ENCODE results near the gene EEF1E1.

The EEF1E1 gene

GRCh38 chr6:8087870-8088754, 14.2 kb downstream of the EEF1E1 start:
- H3K4me1 ChIP-seq (ENCODE audit: control insufficient read depth, insufficient read depth, low read length), result peaks cover 21% of the 10 kb centered on the region
- no peak overlapping the region for H3K4me3 ChIP-seq (ENCODE audit: low read depth, low read length)
- TF ChIP-seq ZNF518A (tag by site-specific recombination; conservative IDR thresholded peaks at IDR 0.05; ENCODE audit: low read depth) (no peak), EGR2 (tag by site-specific recombination; IDR thresholded peaks at IDR 0.05; ENCODE audit: low read depth) (peak; percentile 21; the same call in 1 of the 2 replicates), ZNF174 (tag by site-specific recombination; IDR thresholded peaks at IDR 0.05) (no peak), SETDB1 (IDR thresholded peaks at IDR 0.05; ENCODE audit: insufficient read length, low read length) (peak; percentile 74)
- H3K36me3 ChIP-seq (ENCODE audit: control insufficient read depth in 2 of 2, insufficient read depth in 1 of 2, low read length in 2 of 2), result peaks cover 25 to 58% of the 10 kb centered on the region in 2 experiments
- CTCF ChIA-PET, result no interaction called here
- POLR2A ChIA-PET, result interaction anchor here (1.1 kb wide), 1 partner anchor 14 kb away, joined by 4 read pairs; the partner anchor contains the start of gene EEF1E1
- no peaks in the 10 kb centered on the region for H3K9me3 ChIP-seq (ENCODE audit: control insufficient read depth, insufficient read depth, low read depth, low read length)
- H3K27ac ChIP-seq (ENCODE audit: extremely low read depth, low read depth, low read length), result no peak overlapping the region

GRCh38 chr6:8086755-8087306, 15.5 kb downstream of the EEF1E1 start:
- no peak overlapping the region for H3K27ac ChIP-seq (ENCODE audit: extremely low read depth, low read depth, low read length)
- peaks cover 23 to 49% of the 10 kb centered on the region in 2 experiments for H3K36me3 ChIP-seq (ENCODE audit: control insufficient read depth in 2 of 2, insufficient read depth in 1 of 2, low read length in 2 of 2)
- H3K9me3 ChIP-seq (ENCODE audit: control insufficient read depth, insufficient read depth, low read depth, low read length), result no peaks in the 10 kb centered on the region
- POLR2A ChIA-PET, result interaction anchor here (1.4 to 1.9 kb wide), 2 partner anchors 7 to 15 kb away, joined by 5 to 11 read pairs; partner anchors contain the start of gene EEF1E1
- no peak overlapping the region for H3K4me3 ChIP-seq (ENCODE audit: low read depth, low read length)
- CTCF ChIA-PET, result interaction anchor here (0.6 to 0.8 kb wide), 2 partner anchors 44 to 199 kb away, joined by 3 read pairs; no protein-coding TSS in a partner anchor
- H3K4me1 ChIP-seq (ENCODE audit: control insufficient read depth, insufficient read depth, low read length), result peaks cover 21% of the 10 kb centered on the region
- TF ChIP-seq SP7 (tag by site-specific recombination; IDR thresholded peaks at IDR 0.05), result no peak
- TF ChIP-seq ZNF768 (tag by site-specific recombination; IDR thresholded peaks at IDR 0.05), result no peak
- no peak for TF ChIP-seq HOXA7 (CRISPR knock-in tag; IDR thresholded peaks at IDR 0.05; ENCODE audit: borderline replicate concordance)
- no peak for TF ChIP-seq TRIM28 (IDR thresholded peaks at IDR 0.05; ENCODE audit: borderline replicate concordance, low read length)
- no peak for TF ChIP-seq ZNF148 (tag by site-specific recombination; IDR thresholded peaks at IDR 0.05; ENCODE audit: borderline replicate concordance)
- no peak for TF ChIP-seq ZNF48 (tag by site-specific recombination; IDR thresholded peaks at IDR 0.05)
- TF ChIP-seq ZNF677 (tag by site-specific recombination; IDR thresholded peaks at IDR 0.05), result no peak
- no peak for TF ChIP-seq ZNF18 (tag by site-specific recombination; IDR thresholded peaks at IDR 0.05)
